K562 (cell line): ENCODE results near the gene ZNF267. TPM values are rescaled to one million over a fixed set of nuclear protein-coding genes. Genes with fewer than 3 reads are reported as not detected.
A peak's percentile ranks its signal among the peaks of the same experiment; 100 is the strongest.

Source experiments
- FOXJ3 ChIP-seq: sonication (generic); formaldehyde crosslinking; IDR thresholded peaks from 2 replicates; pipeline ENCODE4 v1.4.0; 2020; ENCODE audit warnings: mild to moderate bottlenecking, missing genetic modification reagents
- GABPB1 ChIP-seq: sonication (generic); formaldehyde crosslinking; IDR thresholded peaks from 2 replicates; pipeline ENCODE4 v1.8.0; 2022; ENCODE audit warnings: mild to moderate bottlenecking, missing genetic modification reagents
- HMBOX1 ChIP-seq: sonication (generic); IDR thresholded peaks from 2 replicates; pipeline ENCODE4 v1.6.1; 2016
- JUNB ChIP-seq: fragments of 450-650 bp; formaldehyde crosslinking; conservative IDR thresholded peaks from 2 replicates; pipeline ENCODE4 v1.4.0; 2020; ENCODE audit warnings: mild to moderate bottlenecking
- NRF1 ChIP-seq, 2 experiments: fragments of 450-650 bp; IDR thresholded peaks in 1 of 2; conservative IDR thresholded peaks in 1 of 2; 2 replicates each; pipeline ENCODE4 v1.6.1; 2014; ENCODE audit warnings: mild to moderate bottlenecking in 2 of 2
- PBX2 ChIP-seq, 2 experiments: IDR thresholded peaks in 1 of 2; conservative IDR thresholded peaks in 1 of 2; 2 replicates each; pipeline ENCODE4 v1.6.1; 2016; ENCODE audit warnings: low read depth in 2 of 2, mild to moderate bottlenecking in 1 of 2, missing compliant biosample characterization in 1 of 2, missing genetic modification characterization in 1 of 2, moderate library complexity in 1 of 2
- PKNOX1 ChIP-seq: fragments of 450-650 bp; IDR thresholded peaks from 2 replicates; pipeline ENCODE4 v1.6.1; 2016
- PRMT5 ChIP-seq: sonication (generic); formaldehyde crosslinking; IDR thresholded peaks from 2 replicates; pipeline ENCODE4 v1.5.0; 2020; ENCODE audit warnings: missing genetic modification reagents
- SIN3A ChIP-seq, 2 experiments: fragments of 150-350 bp in 1 of 2; IDR thresholded peaks; 2 replicates each; pipeline ENCODE4 v1.6.1; 2011 to 2016; ENCODE audit warnings: borderline replicate concordance in 2 of 2, low read depth in 2 of 2, low read length in 2 of 2, mild to moderate bottlenecking in 2 of 2, moderate library complexity in 2 of 2; ENCODE audit not compliant: control insufficient read depth in 1 of 2
- ZFP30 ChIP-seq: fragments of 250-450 bp; sonication (Bioruptor Pico); IDR thresholded peaks from 2 replicates; pipeline ENCODE4 v1.8.0; 2022; ENCODE audit warnings: moderate library complexity, mild to moderate bottlenecking, inconsistent platforms, borderline replicate concordance
- ZNF3 ChIP-seq: fragments of 250-450 bp; sonication (Bioruptor Pico); IDR thresholded peaks from 2 replicates; pipeline ENCODE4 v1.5.0; 2021; ENCODE audit warnings: mild to moderate bottlenecking, moderate library complexity
- polyA plus RNA-seq, 8 experiments: library from polyadenylated mRNA; depleted of rRNA in 4 of 8; stranded (reverse) in 5 of 8; unstranded in 3 of 8; fragments of >200 nt; fragmentation: Nextera tagmentation in 2 of 8; fragmentation: Illumina TruSeq in 1 of 8; extraction: Ambion mirVana in 2 of 8; extraction: Trizol in 1 of 8; gene quantifications; 2 replicates each; pipeline versions ENCODE4 v1.2.1 to v1.2.3, GENCODE V29; 2011 to 2014; ENCODE audit warnings: inconsistent platforms in 1 of 8, missing spikeins in 1 of 8
- total RNA-seq, 7 experiments: library from RNA; depleted of rRNA in 6 of 7; stranded (reverse); fragments of >200 nt in 6 of 7; fragmentation: Illumina TruSeq in 2 of 7; extraction: Trizol in 2 of 7; gene quantifications; 2 replicates each; pipeline versions ENCODE4 v1.2.1 to v1.2.3, GENCODE V29; 2011 to 2021; ENCODE audit warnings: low replicate concordance in 1 of 7
- TF ChIP-seq, protein P1 (sequence below): sonication (generic); formaldehyde crosslinking; IDR thresholded peaks from 2 replicates; pipeline ENCODE4 v1.8.0; 2022; ENCODE audit warnings: mild to moderate bottlenecking, missing genetic modification reagents

The ZNF267 gene
- total and polyA plus RNA-seq, 9 of the 15 experiments (the other 6 are each of a cell fraction or from before 2014, with no cell fraction given): 14.6 to 38.8 (median 21.5) TPM

DNA sequence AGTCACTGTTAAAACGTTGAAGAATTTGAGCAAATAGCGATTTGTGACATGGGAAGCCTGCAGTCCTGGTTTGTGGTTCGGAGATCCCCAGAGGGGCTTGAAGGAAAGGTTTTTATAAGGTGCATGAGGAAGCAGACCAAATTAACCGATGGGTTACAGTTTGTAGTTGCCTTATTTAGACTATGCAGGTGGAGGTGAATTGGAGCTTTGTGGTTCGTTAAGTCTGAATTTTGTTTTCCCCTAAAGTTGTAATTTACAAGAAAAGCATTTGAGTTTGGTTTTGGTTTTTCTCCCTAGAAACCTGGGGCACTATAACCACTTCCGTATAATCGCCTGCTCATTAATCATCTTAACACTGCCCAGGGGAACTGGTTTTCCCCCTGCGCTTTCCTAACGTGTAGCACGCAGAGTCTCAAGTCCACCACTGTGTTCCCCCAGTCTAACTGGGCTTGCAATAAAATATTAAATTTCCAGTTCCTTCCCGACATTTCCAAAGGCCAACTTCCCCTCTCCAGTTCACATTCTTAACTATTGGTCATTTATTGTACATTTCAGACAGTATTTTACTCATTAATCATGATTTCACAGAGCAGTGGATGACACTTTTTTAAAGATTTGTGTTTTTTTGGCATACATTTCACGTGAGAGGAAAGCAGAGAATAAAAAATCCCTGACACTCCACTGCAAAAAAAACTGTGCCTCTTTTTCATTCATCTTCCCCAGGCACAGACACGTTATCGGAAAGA lies 932 bp downstream of the ZNF267 start (continued):
- TF ChIP-seq HMBOX1 (0 out of 2 replicates have a peak, but pooled peaks have one; percentile 34), ZFP30 (no peak), JUNB (no peak), GABPB1 (CRISPR knock-in tag) (0 out of 2 replicates have a peak, but pooled peaks have one; percentile 4), NRF1 (conservative IDR thresholded peaks at IDR 0.05 in 1 of 2, IDR thresholded peaks at IDR 0.05 in 1 of 2) (peak; percentile 20 to 29; a peak in 2 of 4 replicates), ZNF3 (CRISPR knock-in tag) (no peak), PBX2 (CRISPR knock-in tag; IDR thresholded peaks at IDR 0.05; ENCODE audit: low read depth) (peak; percentile 41), PBX2 (tag; conservative IDR thresholded peaks at IDR 0.05; ENCODE audit: low read depth) (peak; percentile 91), SIN3A (IDR thresholded peaks at IDR 0.05; ENCODE audit: borderline replicate concordance in 2 of 2, control insufficient read depth in 1 of 2, low read depth in 2 of 2, low read length in 2 of 2) (0 out of 4 replicates have a peak, but pooled peaks of 1 of the 2 experiments have one; percentile 41), FOXJ3 (CRISPR knock-in tag) (no peak), PRMT5 (no peak), PKNOX1 (peak; percentile 90)
- TF ChIP-seq, protein P1, sequence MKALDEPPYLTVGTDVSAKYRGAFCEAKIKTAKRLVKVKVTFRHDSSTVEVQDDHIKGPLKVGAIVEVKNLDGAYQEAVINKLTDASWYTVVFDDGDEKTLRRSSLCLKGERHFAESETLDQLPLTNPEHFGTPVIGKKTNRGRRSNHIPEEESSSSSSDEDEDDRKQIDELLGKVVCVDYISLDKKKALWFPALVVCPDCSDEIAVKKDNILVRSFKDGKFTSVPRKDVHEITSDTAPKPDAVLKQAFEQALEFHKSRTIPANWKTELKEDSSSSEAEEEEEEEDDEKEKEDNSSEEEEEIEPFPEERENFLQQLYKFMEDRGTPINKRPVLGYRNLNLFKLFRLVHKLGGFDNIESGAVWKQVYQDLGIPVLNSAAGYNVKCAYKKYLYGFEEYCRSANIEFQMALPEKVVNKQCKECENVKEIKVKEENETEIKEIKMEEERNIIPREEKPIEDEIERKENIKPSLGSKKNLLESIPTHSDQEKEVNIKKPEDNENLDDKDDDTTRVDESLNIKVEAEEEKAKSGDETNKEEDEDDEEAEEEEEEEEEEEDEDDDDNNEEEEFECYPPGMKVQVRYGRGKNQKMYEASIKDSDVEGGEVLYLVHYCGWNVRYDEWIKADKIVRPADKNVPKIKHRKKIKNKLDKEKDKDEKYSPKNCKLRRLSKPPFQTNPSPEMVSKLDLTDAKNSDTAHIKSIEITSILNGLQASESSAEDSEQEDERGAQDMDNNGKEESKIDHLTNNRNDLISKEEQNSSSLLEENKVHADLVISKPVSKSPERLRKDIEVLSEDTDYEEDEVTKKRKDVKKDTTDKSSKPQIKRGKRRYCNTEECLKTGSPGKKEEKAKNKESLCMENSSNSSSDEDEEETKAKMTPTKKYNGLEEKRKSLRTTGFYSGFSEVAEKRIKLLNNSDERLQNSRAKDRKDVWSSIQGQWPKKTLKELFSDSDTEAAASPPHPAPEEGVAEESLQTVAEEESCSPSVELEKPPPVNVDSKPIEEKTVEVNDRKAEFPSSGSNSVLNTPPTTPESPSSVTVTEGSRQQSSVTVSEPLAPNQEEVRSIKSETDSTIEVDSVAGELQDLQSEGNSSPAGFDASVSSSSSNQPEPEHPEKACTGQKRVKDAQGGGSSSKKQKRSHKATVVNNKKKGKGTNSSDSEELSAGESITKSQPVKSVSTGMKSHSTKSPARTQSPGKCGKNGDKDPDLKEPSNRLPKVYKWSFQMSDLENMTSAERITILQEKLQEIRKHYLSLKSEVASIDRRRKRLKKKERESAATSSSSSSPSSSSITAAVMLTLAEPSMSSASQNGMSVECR (CRISPR knock-in tag): 0 out of 2 replicates have a peak, but pooled peaks have one; percentile 2
